Large intestine (tissue), 3 donors: ENCODE data around the gene CCDC88A. TPM values are rescaled to one million over a fixed set of nuclear protein-coding genes. Genes with fewer than 3 reads are reported as not detected.
A peak's percentile ranks its signal among the peaks of the same experiment; 100 is the strongest.
"Not testable (repeated sequence)": the region's sequence is repeated elsewhere in the genome, so short reads cannot be mapped to it uniquely, and the experiment has no call there.

Experiments
- DNase-seq, 2 donors: peaks; one replicate each; pipeline versions ENCODE4 v3.0.0 to v3.0.0-alpha.2; 2013
- H3K27ac ChIP-seq: one replicate; pipeline ENCODE4 v1.5.1; 2013; ENCODE audit warnings: low read length
- H3K27me3 ChIP-seq: 2 replicates; pipeline ENCODE4 v1.6.1; 2013; ENCODE audit warnings: low read length; ENCODE audit not compliant: control insufficient read depth, insufficient read depth
- H3K36me3 ChIP-seq: 2 replicates; pipeline ENCODE4 v1.6.1; 2013; ENCODE audit warnings: low read length; ENCODE audit not compliant: control insufficient read depth, insufficient read depth
- H3K4me1 ChIP-seq: one replicate; pipeline ENCODE4 v1.6.1; 2013; ENCODE audit warnings: low read length; ENCODE audit not compliant: control insufficient read depth, insufficient read depth
- H3K4me3 ChIP-seq: one replicate; pipeline ENCODE4 v1.5.1; 2013; ENCODE audit warnings: low read length
- H3K9me3 ChIP-seq: one replicate; pipeline ENCODE4 v1.6.1; 2013; ENCODE audit warnings: mild to moderate bottlenecking, low read depth, low read length, moderate library complexity; ENCODE audit not compliant: control insufficient read depth
- WGBS: methylation state at CpG from one replicate; pipeline ENCODE4 v1.1.5; 2013; ENCODE audit warnings: low lambda C conversion rate; ENCODE audit not compliant: insufficient coverage; 5-methylcytosine and 5-hydroxymethylcytosine counted together
- polyA plus RNA-seq: library from polyadenylated mRNA; unstranded; fragments of 120-200 nt; gene quantifications from one replicate; pipeline ENCODE4 v1.2.1, GENCODE V29; 2013

CCDC88A gene
- polyA plus RNA-seq, 1 donor, result 27.8 TPM

DNA sequence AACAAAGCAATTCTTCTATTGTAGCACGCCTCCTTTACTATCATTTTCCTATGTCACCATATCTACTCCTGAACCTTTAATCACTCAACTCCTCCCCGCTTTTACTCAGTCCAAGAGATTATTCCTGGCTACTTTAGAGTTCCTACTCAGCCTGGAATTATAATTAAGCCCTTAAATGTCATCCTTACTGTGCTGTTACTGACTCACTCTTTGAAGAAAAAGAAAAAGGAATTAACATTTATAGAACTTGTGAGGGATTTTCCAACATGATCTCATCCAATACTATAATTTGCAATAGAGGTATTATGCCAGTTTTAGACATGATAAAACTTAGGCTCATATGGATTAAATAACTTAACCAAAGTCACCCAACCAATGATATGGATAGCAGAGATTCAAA lies 61.7 kb downstream of the CCDC88A start:
- H3K9me3 ChIP-seq, result no peaks in the 10 kb centered on the region
- peaks cover 4% of the 10 kb centered on the region for H3K36me3 ChIP-seq
- no CpG with 5 or more reads among the region's 2 CpGs for WGBS
- H3K27ac ChIP-seq, result no peak overlapping the region
- H3K4me3 ChIP-seq, result no peak overlapping the region
- no peak for DNase-seq
- H3K27me3 ChIP-seq, result no peaks in the 10 kb centered on the region
- H3K4me1 ChIP-seq, result no peaks in the 10 kb centered on the region

DNA sequence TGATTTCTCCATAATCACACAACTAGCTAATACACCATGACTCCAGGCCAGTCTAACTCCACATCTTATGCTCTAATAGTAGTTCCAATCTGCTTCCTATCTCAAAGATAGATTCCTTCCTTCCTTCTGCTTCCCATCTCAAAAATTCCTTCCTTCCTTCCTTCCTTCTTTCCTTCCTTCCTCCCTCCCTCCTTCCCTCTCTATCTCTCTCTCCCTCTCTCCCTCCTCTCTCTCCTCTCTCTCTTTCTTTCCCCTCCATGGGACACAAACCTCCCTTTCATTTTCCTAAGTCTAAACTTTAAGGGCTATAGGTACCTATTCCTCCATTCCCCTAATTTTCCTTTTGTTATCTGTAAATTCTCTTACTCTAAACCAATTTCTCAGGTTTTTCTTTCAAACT lies 62.5 kb downstream of the CCDC88A start:
- Histone ChIP-seq H3K4me3 (no peak overlapping the region), H3K27ac (no peak overlapping the region), H3K9me3 (no peaks in the 10 kb centered on the region), H3K27me3 (no peaks in the 10 kb centered on the region), H3K4me1 (no peaks in the 10 kb centered on the region), H3K36me3 (peaks cover 4% of the 10 kb centered on the region)
- no peak for DNase-seq

DNA sequence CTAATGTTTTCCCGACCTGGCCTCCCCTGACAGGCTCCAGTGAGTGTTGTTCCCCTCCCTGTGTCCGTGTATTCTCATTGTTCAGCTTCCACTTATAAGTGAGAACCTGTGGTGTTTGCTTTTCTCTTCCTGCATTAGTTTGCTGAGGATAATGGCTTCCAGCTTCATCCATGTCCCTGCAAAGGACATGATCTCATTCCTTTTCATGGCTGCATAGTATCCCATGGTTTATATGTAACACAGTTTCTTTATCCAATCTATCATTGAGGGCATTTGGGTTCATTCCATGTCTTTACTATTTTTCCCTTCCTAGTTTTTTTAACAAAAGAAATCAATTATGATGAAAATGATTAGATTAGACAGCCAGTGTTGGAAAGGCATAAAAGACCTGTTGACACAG lies 63.5 kb downstream of the CCDC88A start:
- H3K4me1 ChIP-seq, H3K27ac ChIP-seq, H3K4me3 ChIP-seq, H3K36me3 ChIP-seq, H3K9me3 ChIP-seq, DNase-seq, H3K27me3 ChIP-seq: not testable (repeated sequence)
- WGBS, result no CpG with 5 or more reads among the region's 2 CpGs

DNA sequence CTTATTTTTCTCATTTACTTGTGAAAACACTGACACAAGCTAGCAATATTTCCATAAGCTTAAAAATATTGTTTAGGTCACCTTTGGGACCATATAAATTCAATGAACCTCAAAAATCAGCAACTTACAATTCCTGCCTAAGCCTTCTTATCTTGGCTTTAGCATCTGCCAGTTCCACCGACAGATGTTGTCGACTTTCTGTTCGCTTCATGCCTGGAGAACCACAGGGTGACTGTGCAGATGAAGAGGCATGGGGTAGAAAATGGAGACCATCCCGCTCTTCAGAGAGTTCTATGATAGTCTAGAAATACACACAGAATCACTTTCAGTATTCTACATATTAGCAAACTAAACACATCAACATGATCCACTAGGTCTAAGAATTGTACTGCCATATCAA lies 64.2 kb downstream of the CCDC88A start:
- WGBS, result no CpG with 5 or more reads among the region's 4 CpGs
- no peak for DNase-seq
- Histone ChIP-seq H3K4me1 (no peaks in the 10 kb centered on the region), H3K9me3 (no peaks in the 10 kb centered on the region), H3K27ac (no peak overlapping the region), H3K27me3 (no peaks in the 10 kb centered on the region), H3K36me3 (peaks cover 4% of the 10 kb centered on the region), H3K4me3 (no peak overlapping the region)

DNA sequence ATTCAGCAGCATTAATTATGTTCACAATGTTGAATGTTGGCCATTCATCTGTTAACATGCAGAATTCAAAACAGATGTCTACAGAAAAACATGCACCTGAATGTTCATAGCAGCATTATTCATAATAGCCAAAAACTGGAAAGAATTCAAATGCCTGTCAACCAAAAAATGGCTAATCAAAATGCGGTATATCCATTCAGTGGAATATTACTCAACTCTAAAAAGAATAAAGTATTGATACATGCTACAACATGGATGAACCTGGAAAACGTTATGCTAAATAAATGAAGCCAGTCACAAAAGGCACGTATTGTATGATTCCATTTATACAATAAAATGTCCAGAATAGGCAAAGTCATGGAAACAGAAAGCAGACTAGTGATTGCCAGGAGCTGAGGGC lies 68.0 kb downstream of the CCDC88A start:
- no peak overlapping the region for H3K27ac ChIP-seq
- H3K36me3 ChIP-seq, result peaks cover 4% of the 10 kb centered on the region
- DNase-seq, result no peak
- H3K4me1 ChIP-seq, result no peaks in the 10 kb centered on the region
- no peaks in the 10 kb centered on the region for H3K9me3 ChIP-seq
- WGBS, result 90% methylated on average over 2 of the region's 3 CpGs
- H3K4me3 ChIP-seq, result no peak overlapping the region
- H3K27me3 ChIP-seq, result no peaks in the 10 kb centered on the region

DNA sequence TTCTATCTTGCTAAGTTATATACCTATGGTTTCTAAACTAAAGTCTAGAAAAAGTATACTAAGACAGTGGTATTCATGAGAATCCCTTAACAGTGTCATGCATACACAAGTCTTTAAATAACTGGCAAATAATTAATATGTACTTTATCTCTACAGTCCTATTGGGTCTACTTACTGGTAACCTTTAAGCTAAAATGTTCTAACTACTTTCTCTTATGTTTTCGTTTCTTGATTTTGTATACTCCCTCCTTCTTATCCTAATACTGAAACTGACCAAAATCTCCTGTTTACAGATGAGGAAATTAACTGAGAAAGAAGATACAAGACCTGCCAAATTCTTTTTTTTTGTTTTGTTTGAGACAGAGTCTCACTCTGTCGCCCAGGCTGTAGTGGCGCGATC lies 74.6 kb downstream of the CCDC88A start:
- WGBS, result 100% methylated on average over 4 of the region's 4 CpGs
- H3K36me3 ChIP-seq, result no peaks in the 10 kb centered on the region

DNA sequence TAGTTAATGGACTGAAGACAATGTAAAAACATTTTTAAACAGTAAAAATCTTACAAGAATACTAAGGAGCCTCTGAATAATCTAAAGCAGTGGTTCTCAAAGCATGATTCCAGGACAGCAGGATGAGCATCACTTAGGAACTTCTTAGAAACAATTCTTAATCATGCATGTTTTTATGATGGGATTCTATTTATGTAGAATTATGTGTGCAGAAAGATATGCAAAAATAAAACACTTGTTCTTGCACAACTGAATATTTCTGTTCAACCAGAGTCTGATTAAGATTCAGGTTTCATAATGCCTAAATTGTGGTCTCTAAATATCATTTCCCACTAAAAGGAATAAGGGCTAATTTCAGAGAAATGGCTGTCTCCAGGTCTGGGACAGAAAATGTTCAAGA lies 81.4 kb downstream of the CCDC88A start:
- Histone ChIP-seq H3K27me3 (no peaks in the 10 kb centered on the region), H3K9me3 (no peaks in the 10 kb centered on the region), H3K4me1 (no peaks in the 10 kb centered on the region), H3K4me3 (no peak overlapping the region), H3K36me3 (no peaks in the 10 kb centered on the region), H3K27ac (no peak overlapping the region)
- no peak for DNase-seq

More for the DNA sequence above, 74.6 kb downstream of the CCDC88A start:
- no peaks in the 10 kb centered on the region for H3K9me3 ChIP-seq
- no peaks in the 10 kb centered on the region for H3K27me3 ChIP-seq
- no peak for DNase-seq
- no peak overlapping the region for H3K27ac ChIP-seq
- H3K4me1 ChIP-seq, result no peaks in the 10 kb centered on the region
- no peak overlapping the region for H3K4me3 ChIP-seq

DNA sequence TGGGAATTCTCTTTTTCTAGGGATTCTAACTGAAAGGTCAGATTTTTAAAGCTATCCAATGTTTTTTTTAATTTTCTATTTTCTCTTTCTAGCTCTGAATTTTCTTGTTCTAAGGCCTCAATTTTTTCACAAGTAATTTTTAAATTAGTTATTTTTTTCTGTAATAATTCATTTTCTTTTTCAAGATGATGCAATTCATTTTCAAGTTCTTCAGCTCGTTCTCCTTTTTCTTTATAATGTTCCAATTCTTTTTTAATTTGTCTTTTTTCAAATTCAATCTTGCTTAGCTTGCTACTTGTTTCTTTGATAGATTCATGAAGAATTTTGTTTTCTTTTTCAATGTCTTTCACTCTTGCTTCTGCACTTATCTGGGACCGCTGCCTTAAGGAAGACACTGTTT lies 84.9 kb downstream of the CCDC88A start:
- no peak overlapping the region for H3K27ac ChIP-seq
- no peaks in the 10 kb centered on the region for H3K4me1 ChIP-seq
- H3K9me3 ChIP-seq, result no peaks in the 10 kb centered on the region
- no peaks in the 10 kb centered on the region for H3K36me3 ChIP-seq
- 93% methylated on average over 2 of the region's 2 CpGs for WGBS
- H3K4me3 ChIP-seq, result no peak overlapping the region
- no peak for DNase-seq
- H3K27me3 ChIP-seq, result no peaks in the 10 kb centered on the region

DNA sequence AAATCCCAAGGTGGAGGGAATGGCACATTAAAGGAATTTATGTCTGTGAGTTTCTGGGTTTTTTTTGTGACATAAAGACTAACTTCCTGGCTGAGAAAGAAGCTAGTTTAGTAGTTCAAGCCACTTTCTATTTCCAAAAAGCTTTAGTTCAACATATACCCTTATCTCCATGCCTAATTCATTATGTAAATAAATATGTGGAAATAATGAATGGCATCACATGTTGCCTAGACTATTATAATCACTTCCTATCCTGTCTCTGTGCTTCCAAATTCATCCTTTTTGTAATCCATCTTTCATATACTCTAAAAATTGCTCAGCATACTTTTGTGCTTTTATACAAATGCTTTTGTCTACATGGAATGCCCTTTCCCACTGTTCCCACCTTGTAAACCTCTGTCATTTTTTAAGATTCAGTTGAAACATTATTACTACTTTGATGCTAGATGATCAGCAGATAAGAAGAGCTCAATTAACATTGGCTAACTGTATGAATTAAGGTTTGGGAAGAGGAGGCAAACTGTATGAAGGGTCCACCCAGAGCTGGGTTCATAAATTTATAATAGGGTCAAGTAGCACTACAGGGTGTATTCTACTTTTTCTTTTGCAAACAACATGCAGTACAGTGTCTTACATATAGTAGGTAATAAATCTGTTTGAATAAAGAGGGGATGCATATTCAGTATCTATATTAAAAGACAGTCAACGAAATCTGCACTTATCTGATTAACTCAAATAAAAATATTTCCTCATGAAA lies 88.9 kb downstream of the CCDC88A start:
- WGBS, result no CpG with 5 or more reads among the region's 1 CpG
- Histone ChIP-seq H3K9me3 (no peaks in the 10 kb centered on the region), H3K36me3 (no peaks in the 10 kb centered on the region), H3K27me3 (no peaks in the 10 kb centered on the region), H3K27ac (no peak overlapping the region), H3K4me3 (no peak overlapping the region), H3K4me1 (no peaks in the 10 kb centered on the region)
- DNase-seq, result no peak

DNA sequence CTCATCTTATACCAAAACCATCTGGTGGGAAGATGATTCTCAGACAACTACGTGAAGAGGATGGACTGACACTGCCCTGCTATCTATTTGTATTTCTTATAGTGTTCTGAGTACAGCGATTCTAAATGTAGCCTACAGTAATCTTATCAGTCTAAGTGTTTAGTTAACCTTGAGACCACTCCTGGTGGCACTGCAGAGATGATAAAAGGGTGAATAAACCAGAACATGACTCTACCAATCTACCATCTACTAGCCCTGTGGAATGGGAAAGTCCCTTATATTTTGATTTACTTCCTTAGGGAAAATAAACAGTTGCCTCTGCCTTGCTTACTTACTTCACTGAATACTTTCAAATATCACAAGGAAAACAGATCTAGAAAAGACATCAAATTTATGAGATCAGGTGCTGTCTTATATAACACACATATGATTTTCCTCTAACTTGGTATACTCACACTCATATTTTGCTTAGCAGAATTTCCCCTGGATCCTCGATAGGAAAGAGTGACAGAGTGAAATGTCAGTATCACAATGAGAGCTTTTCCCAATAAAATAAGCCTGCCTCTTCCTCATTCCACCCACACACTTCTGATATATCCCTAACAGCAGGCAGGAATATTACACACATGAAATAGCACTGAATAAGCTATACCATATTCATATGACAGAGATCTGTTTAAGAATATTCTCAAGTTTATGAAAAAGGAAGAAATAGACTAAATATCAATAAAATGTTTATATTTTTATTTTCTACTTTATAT lies 92.0 kb downstream of the CCDC88A start:
- Histone ChIP-seq H3K4me1 (no peaks in the 10 kb centered on the region), H3K36me3 (no peaks in the 10 kb centered on the region), H3K27me3 (no peaks in the 10 kb centered on the region), H3K4me3 (no peak overlapping the region), H3K9me3 (no peaks in the 10 kb centered on the region), H3K27ac (no peak overlapping the region)
- WGBS, result 14% methylated on average over 1 of the region's 3 CpGs
- peak in 1 of 2 donors; percentile 9 for DNase-seq

DNA sequence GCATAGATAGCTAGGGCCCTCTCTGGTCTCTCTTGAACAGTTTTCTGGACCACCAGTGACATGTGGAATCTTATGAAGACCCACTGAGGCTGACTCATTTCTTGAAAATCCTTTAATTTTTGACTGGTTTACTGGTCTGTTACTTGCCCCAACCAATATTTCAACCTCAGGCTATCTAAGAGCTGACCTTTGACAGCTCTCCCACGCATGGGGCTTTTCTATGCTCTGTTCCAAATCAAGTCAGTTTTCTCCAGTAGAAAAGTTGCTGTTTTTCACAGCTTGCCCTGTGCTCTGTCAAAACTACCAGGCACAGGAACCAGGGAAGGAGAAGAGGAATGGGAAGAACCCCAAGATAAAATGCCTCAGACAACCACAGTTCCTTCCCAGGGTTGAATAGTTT lies 104.7 kb downstream of the CCDC88A start:
- peaks cover 8% of the 10 kb centered on the region for H3K36me3 ChIP-seq
- no peaks in the 10 kb centered on the region for H3K4me1 ChIP-seq
- H3K4me3 ChIP-seq, result no peak overlapping the region
- H3K27me3 ChIP-seq, result no peaks in the 10 kb centered on the region
- WGBS, result no CpG with 5 or more reads among the region's 1 CpG
- no peak overlapping the region for H3K27ac ChIP-seq
- no peaks in the 10 kb centered on the region for H3K9me3 ChIP-seq
- no peak for DNase-seq
